ENCODE measurements around the gene USP34.
"Not testable (repeated sequence)": the region's sequence is repeated elsewhere in the genome, so short reads cannot be mapped to it uniquely, and the experiment has no call there.

Gene USP34

DNA sequence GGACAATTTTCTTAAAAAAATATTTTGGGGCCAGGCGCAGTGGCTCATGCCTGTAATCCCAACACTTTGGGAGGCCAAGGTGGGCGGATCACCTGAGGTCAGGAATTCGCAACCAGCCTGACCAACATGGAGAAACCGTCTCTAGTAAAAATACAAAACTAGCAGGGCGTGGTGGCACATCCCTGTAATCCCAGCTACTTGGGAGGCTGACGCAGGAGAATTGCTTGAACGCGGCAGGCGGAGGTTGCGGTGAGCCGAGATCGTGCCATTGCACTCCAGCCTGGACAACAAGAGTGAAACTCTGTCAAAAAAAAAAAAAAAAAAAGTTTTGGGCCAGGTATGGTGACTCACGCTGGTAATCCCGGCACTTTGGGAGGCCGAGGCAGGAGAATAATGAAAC, 276.2 kb downstream of the USP34 start:
- no CpG with 5 or more reads among the region's 15 CpGs for WGBS (ENCODE audit: extremely low coverage, insufficient coverage, low lambda C conversion rate)
- not testable (repeated sequence) for H2BK5ac ChIP-seq (ENCODE audit: low read length); H3K18ac ChIP-seq (ENCODE audit: low read length); H3K27me3 ChIP-seq (ENCODE audit: insufficient read depth, low read length, poor library complexity); H3K27ac ChIP-seq (ENCODE audit: low read depth, low read length); H3K79me1 ChIP-seq (ENCODE audit: low read length); H2AK5ac ChIP-seq (ENCODE audit: low read length); H3K23ac ChIP-seq (ENCODE audit: low read length); H3K36me3 ChIP-seq (ENCODE audit: control insufficient read depth, insufficient read depth, low read length); H3K4me1 ChIP-seq (ENCODE audit: control insufficient read depth, low read depth, low read length); H3K4me2 ChIP-seq (ENCODE audit: low read length); DNase-seq; H3K56ac ChIP-seq (ENCODE audit: low read length); H4K8ac ChIP-seq (ENCODE audit: low read depth, low read length); H3K79me2 ChIP-seq (ENCODE audit: control insufficient read depth, insufficient read depth, low read length); H3K4me3 ChIP-seq (ENCODE audit: low read length); H4K5ac ChIP-seq (ENCODE audit: low read length); H3K4ac ChIP-seq (ENCODE audit: low read depth, low read length); H2BK15ac ChIP-seq (replicated peaks; ENCODE audit: low read depth); H3K9ac ChIP-seq (ENCODE audit: low read length); H2BK120ac ChIP-seq (ENCODE audit: low read depth, low read length)

DNA sequence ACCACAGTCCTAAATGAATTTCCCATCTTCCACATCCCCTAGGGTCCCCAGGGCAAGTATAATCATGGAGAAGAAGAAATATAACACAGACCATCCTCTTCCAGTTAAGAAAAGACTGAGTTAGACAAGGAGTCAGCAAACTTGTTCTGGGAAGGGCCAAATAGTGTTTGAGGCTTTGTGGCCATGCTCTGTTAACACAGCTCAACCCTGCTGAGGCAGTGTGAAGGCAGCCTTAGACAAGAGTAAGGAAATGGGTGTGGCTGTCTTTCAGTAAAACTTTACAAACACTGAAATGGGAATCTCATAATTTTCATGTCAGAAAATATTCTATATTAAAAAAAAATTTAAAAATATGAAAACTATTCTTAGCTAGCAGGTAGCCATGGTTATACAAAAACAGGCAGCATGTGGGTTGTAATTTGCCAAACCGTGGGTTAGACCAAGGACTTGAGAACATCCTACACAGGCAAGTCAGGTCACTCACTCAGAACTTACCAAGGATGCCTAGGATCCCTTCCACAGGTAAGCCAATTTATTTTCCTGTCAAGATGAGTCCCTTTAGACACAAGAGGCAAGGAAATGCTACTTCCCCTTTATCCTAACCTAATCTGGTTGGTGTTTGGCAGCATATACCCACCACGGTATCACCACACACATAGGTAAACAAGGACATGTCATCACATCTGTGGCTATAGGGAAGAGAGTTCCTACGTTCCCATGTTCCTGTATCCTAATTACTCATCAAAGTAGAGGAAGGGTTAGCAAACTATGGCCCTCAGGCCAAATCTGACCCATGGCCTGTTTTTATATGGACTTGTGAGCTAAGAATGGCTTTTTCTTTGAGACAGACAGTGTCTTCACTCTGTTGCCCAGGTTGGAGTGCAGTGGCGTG, 277.0 kb downstream of the USP34 start:
- no peaks in the 10 kb centered on the region for H3K36me3 ChIP-seq (ENCODE audit: control insufficient read depth, insufficient read depth, low read length)

DNA sequence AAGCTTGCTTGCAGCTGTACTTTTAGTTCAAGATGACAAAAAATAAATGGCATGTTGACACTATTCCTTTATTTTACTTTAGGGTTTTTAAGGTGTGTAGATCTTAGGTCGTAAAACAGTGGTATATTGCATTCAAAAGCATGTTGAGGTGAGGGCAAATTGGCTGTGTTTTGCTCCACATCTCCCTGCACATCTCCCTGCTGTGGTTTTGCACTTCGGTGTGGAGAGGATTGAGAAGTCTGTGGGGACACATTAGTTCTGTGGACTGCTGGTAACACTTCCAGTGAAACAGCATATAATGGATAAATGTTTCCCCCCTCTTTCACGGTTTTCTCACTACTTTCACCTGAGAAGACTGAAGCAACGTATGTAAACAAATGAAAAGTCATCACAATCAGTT, 283.8 kb downstream of the USP34 start:
- Histone ChIP-seq H3K27me3 (ENCODE audit: insufficient read depth, low read length, poor library complexity) (no peaks in the 10 kb centered on the region), H3K4ac (ENCODE audit: low read depth, low read length) (no peak overlapping the region), H3K4me1 (ENCODE audit: control insufficient read depth, low read depth, low read length) (no peaks in the 10 kb centered on the region), H3K23ac (ENCODE audit: low read length) (no peak overlapping the region), H3K4me3 (ENCODE audit: low read length) (no peak overlapping the region), H3K27ac (ENCODE audit: low read depth, low read length) (no peak overlapping the region), H2AK5ac (ENCODE audit: low read length) (no peak overlapping the region), H3K79me1 (ENCODE audit: low read length) (no peaks in the 10 kb centered on the region), H3K79me2 (ENCODE audit: control insufficient read depth, insufficient read depth, low read length) (no peaks in the 10 kb centered on the region), H4K8ac (ENCODE audit: low read depth, low read length) (no peak overlapping the region), H2BK15ac (replicated peaks; ENCODE audit: low read depth) (no peak overlapping the region), H2BK120ac (ENCODE audit: low read depth, low read length) (no peak overlapping the region), H3K4me2 (ENCODE audit: low read length) (no peak overlapping the region), H4K5ac (ENCODE audit: low read length) (no peak overlapping the region), H3K36me3 (ENCODE audit: control insufficient read depth, insufficient read depth, low read length) (peaks cover 19% of the 10 kb centered on the region), H3K9ac (ENCODE audit: low read length) (no peak overlapping the region), H3K56ac (ENCODE audit: low read length) (no peak overlapping the region), H2BK5ac (ENCODE audit: low read length) (no peak overlapping the region), H3K18ac (ENCODE audit: low read length) (no peak overlapping the region)
- no peak for DNase-seq
- WGBS (ENCODE audit: extremely low coverage, insufficient coverage, low lambda C conversion rate) = no CpG with 5 or more reads among the region's 4 CpGs

More for the DNA sequence above, 277.0 kb downstream of the USP34 start:
- no peak overlapping the region for H2AK5ac ChIP-seq (ENCODE audit: low read length)
- no peaks in the 10 kb centered on the region for H3K27me3 ChIP-seq (ENCODE audit: insufficient read depth, low read length, poor library complexity)
- no peak overlapping the region for H3K4me2 ChIP-seq (ENCODE audit: low read length)
- WGBS (ENCODE audit: extremely low coverage, insufficient coverage, low lambda C conversion rate) = no CpG with 5 or more reads among the region's 4 CpGs
- H3K4me3 ChIP-seq (ENCODE audit: low read length) = no peak overlapping the region
- no peak overlapping the region for H3K56ac ChIP-seq (ENCODE audit: low read length)
- DNase-seq = no peak
- no peak overlapping the region for H3K4ac ChIP-seq (ENCODE audit: low read depth, low read length)
- H3K79me2 ChIP-seq (ENCODE audit: control insufficient read depth, insufficient read depth, low read length) = no peaks in the 10 kb centered on the region
- no peak overlapping the region for H4K5ac ChIP-seq (ENCODE audit: low read length)
- no peak overlapping the region for H4K8ac ChIP-seq (ENCODE audit: low read depth, low read length)
- H3K4me1 ChIP-seq (ENCODE audit: control insufficient read depth, low read depth, low read length) = no peaks in the 10 kb centered on the region
- no peak overlapping the region for H3K27ac ChIP-seq (ENCODE audit: low read depth, low read length)
- no peak overlapping the region for H2BK5ac ChIP-seq (ENCODE audit: low read length)
- no peaks in the 10 kb centered on the region for H3K79me1 ChIP-seq (ENCODE audit: low read length)
- H3K9ac ChIP-seq (ENCODE audit: low read length) = no peak overlapping the region
- H3K23ac ChIP-seq (ENCODE audit: low read length) = no peak overlapping the region
- H2BK15ac ChIP-seq (replicated peaks; ENCODE audit: low read depth) = no peak overlapping the region
- H3K18ac ChIP-seq (ENCODE audit: low read length) = no peak overlapping the region
- no peak overlapping the region for H2BK120ac ChIP-seq (ENCODE audit: low read depth, low read length)

DNA sequence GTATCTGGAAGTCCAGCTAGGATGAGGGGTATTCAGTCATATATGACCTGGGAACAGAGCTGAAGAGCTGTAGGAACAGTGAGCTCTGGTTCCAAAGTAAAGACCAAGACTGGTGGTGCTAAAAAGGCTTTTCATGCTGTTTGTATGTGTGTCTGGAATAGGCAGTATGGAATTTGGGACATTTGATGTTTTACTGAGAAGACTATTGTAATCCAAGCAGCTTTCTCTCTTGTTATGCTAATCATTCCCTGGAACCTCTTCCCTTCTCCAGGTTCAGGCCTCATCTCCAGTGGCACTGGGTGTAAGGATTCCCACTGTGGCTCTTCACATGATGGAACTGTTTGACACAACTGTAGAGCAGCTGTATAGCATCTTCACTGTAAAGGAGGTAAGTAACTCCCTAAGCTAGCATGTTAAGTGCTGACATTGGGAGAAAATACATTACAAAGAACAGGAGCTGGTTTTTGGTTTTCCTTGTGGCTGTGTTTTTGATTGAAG, 285.6 kb downstream of the USP34 start:
- Histone ChIP-seq H3K23ac (ENCODE audit: low read length) (no peak overlapping the region), H3K4ac (ENCODE audit: low read depth, low read length) (no peak overlapping the region), H3K79me1 (ENCODE audit: low read length) (peaks cover 6% of the 10 kb centered on the region), H2BK120ac (ENCODE audit: low read depth, low read length) (no peak overlapping the region), H3K27ac (ENCODE audit: low read depth, low read length) (no peak overlapping the region), H4K5ac (ENCODE audit: low read length) (no peak overlapping the region), H3K18ac (ENCODE audit: low read length) (no peak overlapping the region), H2AK5ac (ENCODE audit: low read length) (no peak overlapping the region), H3K36me3 (ENCODE audit: control insufficient read depth, insufficient read depth, low read length) (peaks cover 22% of the 10 kb centered on the region), H3K4me2 (ENCODE audit: low read length) (no peak overlapping the region), H3K4me1 (ENCODE audit: control insufficient read depth, low read depth, low read length) (no peaks in the 10 kb centered on the region), H2BK5ac (ENCODE audit: low read length) (no peak overlapping the region), H3K56ac (ENCODE audit: low read length) (no peak overlapping the region), H3K9ac (ENCODE audit: low read length) (no peak overlapping the region), H3K27me3 (ENCODE audit: insufficient read depth, low read length, poor library complexity) (no peaks in the 10 kb centered on the region), H2BK15ac (replicated peaks; ENCODE audit: low read depth) (no peak overlapping the region), H3K4me3 (ENCODE audit: low read length) (no peak overlapping the region), H3K79me2 (ENCODE audit: control insufficient read depth, insufficient read depth, low read length) (peaks cover 2% of the 10 kb centered on the region), H4K8ac (ENCODE audit: low read depth, low read length) (no peak overlapping the region)
- no peak for DNase-seq

DNA sequence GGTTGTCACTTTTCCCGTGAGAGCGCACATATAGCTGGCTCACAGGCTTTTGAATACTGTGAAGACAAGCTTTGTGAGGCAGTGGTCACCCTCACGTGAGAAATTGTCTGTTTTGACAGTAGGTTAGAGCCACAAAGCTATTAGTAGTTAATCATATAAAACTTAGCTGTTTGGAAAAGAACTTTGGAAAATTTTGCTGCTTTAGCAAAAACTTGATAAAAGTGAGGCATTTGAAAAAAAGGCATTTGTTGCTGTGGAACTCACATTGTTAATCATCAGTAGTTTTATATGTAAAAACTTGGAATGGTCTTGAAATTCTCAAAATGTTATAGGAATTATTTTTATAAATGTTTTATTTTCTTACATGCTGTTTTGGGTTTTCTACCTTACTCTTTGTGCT, 286.6 kb downstream of the USP34 start:
- no CpG with 5 or more reads among the region's 3 CpGs for WGBS (ENCODE audit: extremely low coverage, insufficient coverage, low lambda C conversion rate)
- Histone ChIP-seq H3K36me3 (ENCODE audit: control insufficient read depth, insufficient read depth, low read length) (peaks cover 23% of the 10 kb centered on the region), H4K8ac (ENCODE audit: low read depth, low read length) (no peak overlapping the region)

More for the DNA sequence above, 286.6 kb downstream of the USP34 start:
- no peak overlapping the region for H2BK120ac ChIP-seq (ENCODE audit: low read depth, low read length)
- no peak overlapping the region for H3K4me3 ChIP-seq (ENCODE audit: low read length)
- H4K5ac ChIP-seq (ENCODE audit: low read length) = no peak overlapping the region
- H3K79me2 ChIP-seq (ENCODE audit: control insufficient read depth, insufficient read depth, low read length) = peaks cover 8% of the 10 kb centered on the region
- peaks cover 14% of the 10 kb centered on the region for H3K79me1 ChIP-seq (ENCODE audit: low read length)
- H3K23ac ChIP-seq (ENCODE audit: low read length) = no peak overlapping the region
- H3K56ac ChIP-seq (ENCODE audit: low read length) = no peak overlapping the region
- H3K9ac ChIP-seq (ENCODE audit: low read length) = no peak overlapping the region
- H3K4ac ChIP-seq (ENCODE audit: low read depth, low read length) = no peak overlapping the region
- no peak for DNase-seq
- H3K27ac ChIP-seq (ENCODE audit: low read depth, low read length) = no peak overlapping the region
- no peak overlapping the region for H2AK5ac ChIP-seq (ENCODE audit: low read length)
- H3K4me2 ChIP-seq (ENCODE audit: low read length) = no peak overlapping the region
- no peak overlapping the region for H3K18ac ChIP-seq (ENCODE audit: low read length)
- no peaks in the 10 kb centered on the region for H3K27me3 ChIP-seq (ENCODE audit: insufficient read depth, low read length, poor library complexity)
- peaks cover 6% of the 10 kb centered on the region for H3K4me1 ChIP-seq (ENCODE audit: control insufficient read depth, low read depth, low read length)
- H2BK15ac ChIP-seq (replicated peaks; ENCODE audit: low read depth) = no peak overlapping the region
- no peak overlapping the region for H2BK5ac ChIP-seq (ENCODE audit: low read length)

All from mesendoderm (in vitro differentiated cells).